Amygdala (tissue), 56 donors: ENCODE measurements around the gene TH.
"Not testable (repeated sequence)": the region's sequence is repeated elsewhere in the genome, so short reads cannot be mapped to it uniquely, and the experiment has no call there.

Experiments
- DNase-seq, 56 donors: peaks; one replicate each; lab custom pipeline; 2025; lab: John Stamatoyannopoulos, UW

Gene TH

DNA sequence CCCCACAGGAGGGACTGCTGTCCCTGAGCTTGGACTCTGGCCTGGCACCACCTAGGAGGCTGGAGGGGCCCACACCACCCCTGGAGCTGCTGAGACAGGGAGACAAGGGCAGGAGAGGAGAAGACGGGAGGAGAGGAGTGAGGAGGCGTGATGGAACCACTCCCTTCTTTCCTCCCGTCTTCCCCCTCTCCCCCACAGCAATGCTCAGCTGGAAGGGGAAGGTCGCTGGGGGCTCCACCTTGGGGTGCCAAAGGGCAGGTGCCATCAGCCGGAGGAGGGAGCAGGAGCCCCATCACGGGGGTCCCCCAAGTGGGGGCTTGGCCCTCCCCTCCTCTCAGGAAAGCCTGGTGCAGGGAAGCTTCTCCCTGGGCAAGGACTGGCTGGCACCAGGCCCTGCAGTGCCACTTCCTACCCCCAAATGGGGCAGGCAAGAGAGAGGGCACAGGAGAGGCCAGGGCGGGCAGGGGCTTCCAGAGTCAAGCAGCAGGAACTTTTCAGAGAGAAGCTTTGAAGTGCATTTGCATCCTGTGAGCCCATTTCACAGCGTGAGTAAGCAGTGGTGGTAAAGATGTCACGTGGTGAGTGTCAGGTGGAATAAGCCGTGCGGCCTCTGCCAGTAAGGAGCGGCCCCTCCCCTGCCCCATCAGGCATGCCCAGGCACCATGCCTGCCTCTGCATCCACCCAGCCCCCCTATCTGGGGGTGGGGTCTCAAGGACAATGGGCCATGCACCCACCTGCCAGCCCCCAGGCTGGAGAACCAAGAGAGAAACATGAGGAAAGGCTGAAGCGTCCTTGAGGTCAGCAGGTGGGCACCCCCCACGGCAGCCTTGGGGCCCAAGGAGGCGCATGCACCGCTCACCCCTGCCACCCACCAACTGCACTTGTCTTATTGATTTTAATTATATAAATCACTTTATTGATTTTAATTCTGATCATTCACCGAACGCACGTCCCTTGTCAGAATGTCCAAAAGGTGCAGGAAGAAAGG lies 37.3 kb downstream of the TH start:
- no peak for DNase-seq

DNA sequence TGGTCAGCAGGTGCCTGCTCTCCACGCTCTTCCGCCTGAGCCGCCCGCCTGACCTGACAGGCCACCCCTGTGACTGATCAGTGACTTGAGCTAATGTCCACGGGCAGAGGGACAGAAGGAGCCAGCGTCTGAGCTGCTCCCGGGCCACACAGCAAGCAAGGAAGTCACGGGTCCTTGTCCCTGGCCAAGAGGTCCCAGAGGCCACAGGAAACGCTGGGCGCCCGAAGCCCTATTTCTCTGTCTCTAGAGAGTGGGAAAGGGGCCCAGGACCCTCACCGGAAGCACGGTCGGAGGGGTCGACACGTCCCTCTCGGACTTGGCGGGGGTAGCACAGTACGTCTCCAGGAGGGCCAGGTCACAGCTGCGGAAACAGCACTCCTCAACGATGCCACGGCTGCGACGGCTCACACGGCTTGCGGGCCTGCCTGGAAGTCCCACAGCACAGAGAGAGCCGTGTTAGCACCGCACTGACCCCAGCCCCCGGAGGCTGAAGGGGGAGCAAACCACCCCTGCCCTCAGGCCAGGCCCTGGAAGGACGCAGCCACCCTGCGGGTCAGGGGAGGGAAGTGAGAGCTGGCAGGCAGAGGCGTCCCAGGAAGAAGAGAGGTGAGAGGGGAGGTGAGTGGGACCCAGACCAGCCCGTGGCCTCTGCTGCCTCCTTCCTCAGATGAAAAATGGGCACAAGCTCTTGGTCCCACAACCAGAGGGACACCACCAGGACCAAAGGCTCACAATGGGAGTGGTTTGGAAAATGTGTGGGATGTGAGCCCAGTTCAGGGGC lies 38.2 kb downstream of the TH start:
- DNase-seq = no peak

DNA sequence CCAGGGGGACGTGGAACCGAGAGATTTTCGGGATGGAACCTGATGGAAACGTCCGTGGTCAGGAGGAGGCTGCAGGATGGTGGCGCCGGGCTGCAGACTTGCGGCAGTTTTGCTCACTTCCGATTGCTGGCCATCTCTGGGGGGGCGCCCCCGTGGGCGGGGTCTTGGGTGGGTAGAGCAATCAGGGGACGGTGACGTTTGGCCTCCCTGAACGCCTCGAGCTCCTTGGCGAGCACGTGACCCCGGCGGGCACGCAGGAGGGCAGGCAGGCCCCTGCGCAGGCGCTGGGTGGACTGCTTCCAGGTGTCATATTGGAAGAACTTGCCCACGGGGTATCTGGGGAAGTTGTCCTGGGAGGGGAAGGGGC lies 38.8 kb downstream of the TH start:
- DNase-seq = no peak

DNA sequence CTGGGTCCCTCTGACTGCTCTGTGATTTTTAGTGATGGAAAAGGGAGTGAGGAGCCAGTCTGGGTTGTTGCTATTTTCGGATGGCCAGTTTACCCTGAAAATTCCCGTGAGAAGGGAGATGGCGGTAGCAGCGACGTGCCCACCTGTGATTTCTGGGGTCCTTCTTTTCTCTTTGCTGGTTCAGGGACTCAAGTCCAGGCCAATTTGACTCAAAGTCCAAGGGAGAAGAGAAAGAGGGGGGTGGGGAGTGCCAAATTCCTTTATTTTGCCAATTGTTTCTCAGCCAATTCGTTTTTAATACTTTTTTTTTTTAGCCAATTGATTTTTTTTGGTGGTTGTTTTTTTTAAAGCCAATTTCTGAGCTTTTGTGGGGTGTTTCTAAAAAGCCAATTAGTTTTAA lies 39.4 kb downstream of the TH start:
- DNase-seq = no peak

DNA sequence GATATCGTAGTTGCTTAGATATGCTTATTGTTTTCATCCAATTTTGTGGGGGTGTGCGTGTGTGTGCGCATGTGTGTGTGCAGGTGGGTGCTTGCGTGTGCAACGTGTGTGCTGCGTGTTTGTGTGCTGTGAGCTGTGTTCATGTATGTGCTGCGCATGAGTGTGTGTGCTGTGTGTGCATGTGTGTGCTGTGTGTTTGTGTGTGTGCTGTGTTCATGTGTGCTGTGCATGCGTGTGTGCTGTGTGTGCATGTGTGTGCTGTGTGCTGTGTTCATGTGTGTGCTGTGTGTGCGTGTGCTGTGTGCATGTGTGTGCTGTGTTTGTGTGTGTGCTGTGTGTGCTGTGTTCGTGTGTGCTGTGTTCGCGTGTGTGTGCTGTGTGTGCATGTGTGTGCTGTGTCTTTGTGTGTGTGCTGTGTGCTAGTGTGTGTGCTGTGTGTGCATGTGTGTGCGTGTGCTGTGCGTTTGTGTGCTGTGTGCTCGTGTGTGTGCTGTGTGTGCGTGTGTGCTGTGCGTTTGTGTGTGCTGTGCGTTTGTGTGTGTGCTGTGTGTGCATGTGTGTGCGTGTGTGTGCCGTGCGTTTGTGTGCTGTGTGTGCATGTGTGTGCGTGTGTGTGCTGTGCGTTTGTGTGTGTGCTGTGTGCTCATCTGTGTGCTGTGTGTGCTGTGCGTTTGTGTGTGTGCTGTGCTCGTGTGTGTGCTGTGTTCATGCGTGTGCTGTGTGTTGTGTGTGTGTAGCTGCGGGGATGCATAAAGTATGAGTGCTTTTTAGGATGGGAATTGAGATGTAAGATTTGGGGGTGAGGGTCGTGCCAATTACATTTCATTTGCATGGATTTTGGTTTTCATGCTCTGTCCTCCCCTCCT lies 40.0 kb downstream of the TH start:
- DNase-seq = no peak

DNA sequence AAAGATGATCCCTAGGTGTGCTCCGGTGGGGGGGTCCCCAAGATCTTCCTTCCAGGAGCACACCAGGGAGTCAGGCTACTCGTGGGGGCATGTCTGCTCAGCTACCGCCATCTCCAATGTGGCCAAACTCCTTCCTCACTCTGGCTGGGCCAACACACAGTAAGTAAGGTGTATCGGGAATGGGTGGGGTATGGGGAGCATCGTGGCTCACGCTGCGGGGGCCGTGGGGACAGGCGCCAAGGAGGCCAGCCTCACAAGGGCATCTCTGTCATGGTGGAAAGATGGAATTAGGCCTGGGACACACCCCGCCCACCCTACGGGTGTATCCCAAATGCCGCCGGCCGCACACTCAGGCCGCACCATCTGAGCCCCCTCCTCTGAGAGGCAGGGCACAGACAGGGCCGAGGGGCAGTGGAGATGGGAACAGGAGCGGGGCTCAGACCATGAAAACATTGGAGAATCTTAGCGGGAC lies 40.7 kb downstream of the TH start:
- DNase-seq = no peak

DNA sequence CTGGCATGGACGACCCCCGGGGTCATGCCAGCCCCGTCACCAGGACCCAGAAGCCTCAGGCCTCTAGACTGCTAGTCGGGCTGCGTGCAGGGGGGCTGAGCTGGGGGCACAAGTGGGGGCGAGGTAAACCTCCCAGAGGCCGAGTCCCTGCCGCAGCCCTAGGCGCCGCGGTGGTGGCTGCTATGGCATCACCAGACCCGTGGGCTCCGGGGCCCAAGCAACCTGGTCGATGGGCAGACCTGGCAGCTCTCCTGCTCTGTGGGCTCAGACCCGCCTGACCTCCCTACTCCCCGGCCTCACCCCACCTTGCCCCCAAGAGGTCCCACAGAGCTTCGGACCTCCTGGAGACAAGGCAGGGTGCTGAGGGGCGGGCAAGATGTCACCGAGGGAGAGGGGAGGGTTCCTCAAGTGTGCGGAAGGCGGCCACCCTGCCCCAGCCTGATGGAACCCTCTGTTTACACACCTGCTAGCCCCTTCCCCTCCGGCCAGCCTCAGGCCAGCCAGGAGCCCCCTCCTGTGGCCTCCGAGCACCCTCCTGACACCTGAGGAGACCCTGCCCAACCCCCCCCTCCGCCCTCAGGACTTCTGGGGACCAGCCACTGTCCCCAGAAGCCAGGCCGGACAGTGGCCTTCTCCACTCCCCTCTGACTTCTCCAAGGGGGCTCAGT lies 41.8 kb downstream of the TH start:
- no peak for DNase-seq

DNA sequence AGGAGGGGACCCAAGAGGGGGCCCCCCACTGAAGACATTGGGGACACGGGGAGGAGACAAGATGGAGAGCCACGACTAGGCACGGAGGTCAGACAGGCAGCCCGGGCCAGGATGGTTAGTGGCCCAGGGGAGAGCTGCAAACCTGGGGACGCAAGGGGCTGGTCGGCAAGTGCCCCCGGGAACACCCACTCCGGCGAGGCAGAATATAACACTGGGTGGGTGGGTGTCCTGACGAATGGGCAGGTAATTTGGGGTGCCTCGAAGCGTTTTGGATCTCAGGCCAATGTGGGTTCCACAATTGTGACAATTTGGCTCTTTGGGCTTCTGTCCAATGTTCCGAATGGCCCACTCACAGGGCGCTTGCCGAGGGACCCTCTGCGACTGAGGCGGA lies 42.3 kb downstream of the TH start:
- no peak for DNase-seq

DNA sequence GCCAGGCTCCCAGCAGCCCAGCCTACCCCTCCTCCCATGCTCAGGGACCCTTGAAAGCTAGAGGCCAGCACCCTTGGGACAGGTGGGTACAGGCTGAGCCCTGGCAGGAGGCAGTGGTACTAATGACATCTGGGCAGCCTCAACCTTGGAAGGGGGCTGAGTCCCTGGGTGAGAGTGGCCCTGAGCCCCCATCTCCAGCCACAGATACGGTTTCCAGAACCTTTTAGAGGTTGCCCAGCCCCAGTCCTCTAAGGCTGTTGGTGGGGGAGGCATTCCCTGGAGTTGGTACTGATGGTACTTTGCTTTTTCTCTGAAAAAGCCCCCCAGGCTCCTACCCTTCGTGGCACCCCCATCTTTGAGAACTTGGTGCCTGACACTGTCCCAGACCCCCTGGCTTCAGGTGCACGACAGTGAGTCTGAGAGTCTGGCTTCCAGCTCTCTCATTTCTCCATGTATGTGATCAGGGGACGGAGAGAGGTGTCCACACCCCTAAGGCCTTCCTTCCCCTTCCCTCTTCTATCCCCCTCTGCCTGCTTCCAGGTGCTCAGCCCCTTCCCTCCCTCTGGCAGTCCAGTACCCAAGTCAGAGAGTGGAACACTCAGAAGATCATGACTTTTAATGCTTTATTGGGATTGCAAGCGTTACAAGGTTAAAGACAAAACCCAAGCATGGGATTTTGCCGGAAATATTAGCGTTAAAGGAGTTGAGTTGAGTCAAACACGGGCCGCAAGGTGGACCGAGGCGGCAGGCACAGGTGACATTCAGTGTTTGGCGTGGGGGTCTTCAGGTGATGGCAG lies 42.9 kb downstream of the TH start:
- DNase-seq = no peak

DNA sequence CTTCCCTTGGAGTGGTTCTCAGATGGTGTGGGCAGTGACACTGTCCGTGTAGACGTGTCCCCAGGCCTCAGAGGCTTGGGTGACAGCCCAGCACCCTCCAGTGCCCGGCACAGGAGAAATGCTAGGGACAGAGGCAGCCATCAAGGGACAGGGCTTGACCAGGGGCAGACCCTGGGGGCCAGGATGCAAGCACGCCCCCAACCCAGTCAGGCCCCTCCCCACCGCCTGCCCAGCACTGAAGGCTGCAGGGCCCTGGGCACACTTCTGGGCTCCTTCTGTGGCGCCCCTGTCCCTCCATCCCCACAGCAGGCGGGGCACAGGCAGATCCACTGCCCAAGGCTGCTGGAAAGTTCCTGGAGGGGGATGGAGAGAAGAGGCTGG lies 43.5 kb downstream of the TH start:
- no peak for DNase-seq

DNA sequence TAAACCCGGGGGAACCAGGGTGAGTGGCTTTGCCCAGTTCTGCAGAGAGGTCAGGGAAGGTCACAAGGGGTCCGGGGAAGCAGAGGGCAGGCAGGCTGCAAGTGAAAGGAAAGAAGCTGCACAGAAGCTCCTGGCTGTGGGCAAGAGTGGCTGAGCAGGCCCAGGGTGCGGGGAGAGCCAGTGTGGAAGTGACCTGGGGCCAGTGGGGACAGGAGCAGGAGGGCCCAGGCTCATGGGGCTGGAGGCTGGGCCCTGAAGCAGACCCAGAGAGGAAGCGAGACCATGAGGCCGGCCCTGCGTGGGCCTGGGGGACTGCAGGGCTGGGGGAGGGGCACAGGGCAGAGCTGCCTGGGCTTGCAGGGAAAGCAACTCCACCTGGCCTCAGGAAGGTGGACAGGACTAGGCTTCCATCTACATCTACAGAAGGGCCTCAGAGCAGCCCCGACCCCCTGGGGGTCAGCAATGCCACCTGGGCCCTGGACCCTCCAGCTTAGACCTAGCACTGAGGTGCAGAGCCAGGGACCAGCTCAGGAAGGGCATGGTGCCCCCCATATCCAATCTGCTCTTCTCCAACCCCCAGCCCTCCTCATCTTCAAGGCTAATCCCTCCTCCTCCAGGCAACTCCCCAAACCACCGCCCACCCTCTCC lies 44.0 kb downstream of the TH start:
- no peak for DNase-seq

DNA sequence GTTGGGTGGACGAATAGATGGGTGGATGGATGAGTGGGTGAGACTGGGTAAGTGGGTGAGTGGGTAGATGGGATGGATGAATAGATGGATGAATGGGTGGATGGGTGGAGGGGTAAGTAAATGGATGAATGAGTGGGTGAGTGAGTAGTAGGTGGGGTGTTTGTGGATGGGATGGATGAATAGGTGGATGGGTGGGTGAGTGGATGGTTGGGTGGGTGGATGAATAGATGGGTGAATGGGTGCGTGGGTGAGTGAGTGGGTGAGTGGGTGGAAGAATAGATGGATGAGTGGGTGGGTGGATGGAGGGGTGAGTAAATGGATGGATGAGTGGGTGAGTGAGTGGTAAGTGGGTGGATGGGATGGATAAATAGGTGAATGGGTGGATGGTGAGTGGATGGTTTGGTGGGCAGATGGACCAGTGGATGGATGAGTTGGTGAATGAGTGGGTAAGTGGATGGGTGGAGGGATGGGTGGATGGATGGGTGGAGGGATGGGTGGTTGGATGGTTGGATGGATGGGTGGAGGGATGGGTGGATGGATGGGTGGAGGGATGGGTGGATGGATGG lies 45.0 kb downstream of the TH start:
- DNase-seq = no peak

DNA sequence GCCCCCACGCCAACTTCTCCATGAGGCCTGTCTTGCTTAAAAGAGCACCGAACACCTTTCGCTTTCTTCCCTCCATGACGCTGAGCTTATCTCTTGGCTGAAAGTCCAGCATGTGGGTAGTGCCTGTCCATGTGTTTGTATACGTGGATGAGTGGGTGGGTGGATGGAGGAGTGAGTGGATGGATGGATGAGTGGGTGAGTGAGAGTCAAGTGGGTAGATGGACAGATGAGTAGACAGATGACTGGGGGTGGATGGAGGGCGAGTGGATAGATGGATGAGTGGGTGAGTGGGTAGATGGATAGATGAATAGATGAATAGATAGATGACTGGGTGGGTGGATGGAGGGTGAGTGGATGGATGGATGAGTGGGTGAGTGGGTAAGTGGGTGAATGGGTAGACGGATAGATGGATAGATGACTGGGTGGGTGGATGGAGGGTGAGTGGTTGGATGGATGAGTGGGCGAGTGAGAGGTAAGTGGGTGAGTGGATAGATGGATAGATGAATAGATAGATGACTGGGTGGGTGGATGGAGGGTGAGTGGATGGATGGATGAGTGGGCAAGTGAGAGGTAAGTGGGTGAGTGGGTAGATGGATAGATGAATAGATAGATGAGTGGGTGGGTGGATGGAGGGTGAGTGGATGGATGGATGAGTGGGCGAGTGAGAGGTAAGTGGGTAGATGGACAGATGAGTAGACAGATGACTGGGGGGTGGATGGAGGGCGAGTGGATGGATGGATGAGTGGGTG lies 46.7 kb downstream of the TH start:
- DNase-seq = not testable (repeated sequence)

DNA sequence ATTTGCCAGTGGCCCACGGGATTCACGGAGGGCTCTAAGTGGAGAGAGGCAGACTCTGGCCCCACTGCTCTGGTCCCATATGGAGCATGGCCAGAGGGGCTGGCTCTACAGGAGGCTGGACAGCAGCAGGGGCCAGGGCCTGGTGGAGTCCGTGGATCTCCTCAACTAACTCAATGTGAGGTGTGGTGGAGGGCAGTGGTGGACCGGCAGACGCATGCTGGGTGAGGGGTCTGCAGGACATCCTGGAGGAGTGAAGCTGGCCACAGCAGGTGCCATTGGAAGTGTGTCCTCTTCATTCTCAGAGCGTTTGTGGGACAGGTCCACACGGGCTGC lies 48.0 kb downstream of the TH start:
- no peak for DNase-seq

DNA sequence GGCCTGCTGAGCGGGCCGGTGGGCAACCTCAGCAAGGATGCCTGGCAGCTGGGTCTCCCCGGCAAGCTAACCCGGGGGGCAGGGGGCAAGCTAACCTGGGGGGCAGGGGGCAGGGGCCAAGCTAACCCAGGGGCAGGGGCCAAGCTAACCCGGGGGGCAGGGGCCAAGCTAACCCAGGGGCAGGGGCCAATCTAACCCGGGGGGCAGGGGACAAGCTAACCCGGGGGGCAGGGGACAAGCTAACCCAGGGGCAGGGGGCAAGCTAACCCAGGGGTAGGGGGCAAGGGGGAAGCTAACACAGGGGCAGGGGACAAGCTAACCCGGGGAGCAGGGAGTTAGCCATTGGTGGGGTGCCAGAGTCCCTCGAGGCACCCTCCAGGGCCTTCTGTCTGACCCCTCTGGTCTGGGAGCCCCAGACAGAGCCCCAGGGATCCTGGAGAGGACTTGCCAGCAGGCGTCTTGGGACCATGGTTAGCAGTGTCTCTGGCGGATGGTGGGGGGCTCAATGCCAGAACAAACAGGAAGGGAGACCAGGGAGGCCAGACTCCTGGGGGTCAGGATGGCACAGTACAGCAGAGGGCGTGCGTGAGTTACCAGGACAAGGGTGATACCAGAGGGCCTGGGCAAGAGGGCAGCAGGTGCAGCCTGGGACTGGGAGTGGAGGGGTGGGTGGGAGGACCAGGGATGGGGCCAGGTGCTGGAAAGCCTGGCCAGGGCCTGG lies 48.5 kb downstream of the TH start:
- no peak for DNase-seq

DNA sequence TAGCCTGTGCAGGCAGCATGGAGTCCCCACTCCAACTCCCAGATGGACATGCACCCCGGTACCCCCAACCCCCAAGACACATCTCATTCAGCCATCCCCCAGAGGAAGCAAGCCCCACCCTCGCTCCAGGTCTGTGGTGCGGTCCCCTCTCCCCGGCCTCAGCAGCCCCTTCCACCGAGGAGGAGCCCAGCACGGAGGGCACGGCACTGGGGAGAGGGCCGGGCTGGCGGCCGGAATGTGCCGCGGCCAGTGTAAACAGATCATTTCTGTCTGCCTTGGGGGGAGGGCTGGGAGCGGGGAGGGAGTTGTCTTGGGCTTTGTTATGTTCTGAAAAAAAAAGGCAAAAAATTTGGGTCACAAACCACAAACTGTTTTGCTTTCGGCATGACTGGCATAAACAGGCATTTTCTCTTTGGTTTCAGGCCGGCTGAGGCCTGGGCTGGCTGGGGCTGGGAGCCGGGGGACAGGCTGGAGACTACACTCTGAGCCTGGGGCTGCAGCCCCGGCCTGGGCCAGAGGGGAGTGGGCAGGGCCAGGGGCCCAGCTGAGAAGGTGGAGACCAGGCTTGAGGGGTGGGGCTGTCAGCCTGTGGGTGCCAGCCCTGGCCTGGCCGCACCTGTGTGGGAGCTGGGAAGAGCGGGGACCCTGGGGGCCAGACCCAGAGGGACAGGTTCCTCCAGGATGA lies 49.3 kb downstream of the TH start:
- DNase-seq = no peak
